ENCODE data around the gene MYEOV.

The MYEOV gene

DNA sequence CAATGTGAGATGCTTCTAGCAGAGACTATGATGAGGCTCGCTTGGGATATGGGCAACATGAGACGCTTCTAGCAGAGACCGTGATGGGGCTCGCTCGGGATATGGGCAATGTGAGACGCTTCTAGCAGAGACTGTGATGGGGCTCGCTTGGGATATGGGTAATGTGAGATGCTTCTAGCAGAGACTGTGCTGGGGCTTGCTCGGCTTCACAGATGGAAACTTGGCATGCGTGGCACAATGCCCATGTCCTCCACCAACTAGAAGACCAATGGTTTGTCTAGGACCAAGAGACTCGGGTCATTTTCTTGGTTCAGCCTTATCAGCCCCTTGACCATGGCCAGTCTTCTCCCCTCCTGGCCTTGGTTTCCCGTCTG lies 7.1 kb downstream of the MYEOV start:
- H3K4me1 ChIP-seq (ENCODE audit: control insufficient read depth in 2 of 2, insufficient read depth in 2 of 2, low read length in 2 of 2) = peaks cover 38 to 52% of the 10 kb centered on the region in 2 donors
- H3K9ac ChIP-seq (ENCODE audit: low read depth in 1 of 2, low read length in 2 of 2) = no peak overlapping the region
- H3K4me3 ChIP-seq (ENCODE audit: low read length in 2 of 2) = no peak overlapping the region
- no peaks in the 10 kb centered on the region for H3K9me3 ChIP-seq (ENCODE audit: control insufficient read depth in 2 of 2, low read length in 2 of 2)
- peak overlapping the region in 1 of 2 donors; percentile 23 for H3K27ac ChIP-seq (ENCODE audit: low read depth in 2 of 2, low read length in 2 of 2)
- no peaks in the 10 kb centered on the region for H3K27me3 ChIP-seq (ENCODE audit: control insufficient read depth in 2 of 2, insufficient read depth in 2 of 2, low read length in 2 of 2)
- H3K36me3 ChIP-seq (ENCODE audit: control insufficient read depth in 2 of 2, insufficient read depth in 2 of 2, low read length in 2 of 2) = no peaks in the 10 kb centered on the region

DNA sequence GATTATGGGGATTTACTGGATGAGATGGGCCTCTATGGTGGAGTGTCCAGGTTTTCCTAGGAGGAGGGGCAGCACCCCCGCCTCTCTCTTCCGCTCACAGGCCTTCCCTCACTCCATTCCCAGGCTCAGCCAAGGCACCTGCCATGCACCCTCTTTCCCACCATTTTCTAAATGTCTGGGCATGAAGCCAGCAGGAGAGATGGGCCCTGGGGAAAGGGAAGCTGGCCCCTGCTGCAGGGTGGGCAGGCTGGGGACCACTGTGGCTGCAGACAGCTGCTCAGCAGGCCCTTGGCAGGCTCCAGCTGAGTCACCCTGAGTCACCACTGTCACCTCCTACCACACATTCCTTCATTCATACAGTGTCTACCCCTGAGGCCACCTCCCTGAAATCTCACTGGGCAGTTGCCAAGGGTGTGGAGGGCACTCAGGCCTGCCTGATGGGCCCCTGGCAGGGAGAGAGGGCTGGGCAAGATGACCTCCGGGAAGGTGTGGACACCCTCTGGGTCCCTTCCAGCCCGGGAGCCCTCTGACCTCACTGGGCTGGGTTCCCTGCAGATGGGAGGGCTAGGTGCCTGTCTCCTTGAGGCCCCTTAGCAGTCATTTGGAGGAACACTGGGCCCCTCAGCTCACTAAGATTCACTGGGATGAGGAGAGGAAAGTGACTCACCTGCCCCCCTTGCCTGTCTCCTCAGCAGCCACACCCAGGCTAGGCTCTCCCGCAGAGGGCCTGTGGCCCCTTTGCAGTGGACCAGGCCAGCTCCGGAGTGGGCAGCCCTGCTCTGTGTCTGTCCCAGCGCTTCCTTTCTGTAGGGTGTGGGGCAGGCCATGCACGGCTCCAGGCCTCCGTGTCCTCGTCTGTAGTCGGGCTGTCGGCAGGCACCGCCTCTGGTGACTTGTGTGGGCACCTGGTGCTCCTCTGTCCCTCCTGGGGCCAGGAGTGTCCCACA lies 7.8 kb downstream of the MYEOV start:
- H3K36me3 ChIP-seq (ENCODE audit: control insufficient read depth in 2 of 2, insufficient read depth in 2 of 2, low read length in 2 of 2) = no peaks in the 10 kb centered on the region
- no peak overlapping the region for H3K4me3 ChIP-seq (ENCODE audit: low read length in 2 of 2)
- peak overlapping the region in 1 of 2 donors; percentile 40 for H3K9ac ChIP-seq (ENCODE audit: low read depth in 1 of 2, low read length in 2 of 2)
- H3K4me1 ChIP-seq (ENCODE audit: control insufficient read depth in 2 of 2, insufficient read depth in 2 of 2, low read length in 2 of 2) = peaks cover 32 to 45% of the 10 kb centered on the region in 2 donors
- H3K27ac ChIP-seq (ENCODE audit: low read depth in 2 of 2, low read length in 2 of 2) = peak overlapping the region; percentile 45 to 62
- no peaks in the 10 kb centered on the region for H3K27me3 ChIP-seq (ENCODE audit: control insufficient read depth in 2 of 2, insufficient read depth in 2 of 2, low read length in 2 of 2)
- no peaks in the 10 kb centered on the region for H3K9me3 ChIP-seq (ENCODE audit: control insufficient read depth in 2 of 2, low read length in 2 of 2)

DNA sequence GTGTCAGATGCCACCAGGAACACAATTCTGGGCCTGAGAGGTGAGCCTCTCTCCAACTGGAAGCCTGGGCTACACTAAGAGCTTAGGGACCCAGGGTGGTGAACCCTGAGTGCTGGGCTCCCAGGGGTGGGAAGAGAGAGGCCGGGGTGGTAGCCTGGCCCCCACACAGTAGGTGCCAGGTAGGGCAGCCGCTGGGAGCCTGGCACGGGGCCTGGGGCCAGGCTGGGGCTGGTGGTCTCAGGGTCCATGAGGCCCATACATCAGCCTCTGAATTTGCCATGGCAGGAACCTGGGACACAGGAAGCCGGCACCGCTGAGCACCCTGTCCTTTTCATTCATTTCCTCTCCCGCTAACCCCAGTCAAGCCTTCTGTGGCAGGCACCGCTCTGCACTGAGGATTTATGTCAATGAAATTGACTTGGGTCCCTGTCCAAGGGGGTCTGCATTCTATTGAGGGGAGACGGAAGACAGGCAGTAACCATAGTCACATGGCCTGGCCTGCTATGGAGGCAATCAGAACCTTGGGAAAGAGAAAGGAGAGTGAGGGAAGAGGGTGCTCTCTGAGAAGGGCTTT lies 8.6 kb downstream of the MYEOV start:
- Histone ChIP-seq H3K4me1 (ENCODE audit: control insufficient read depth in 2 of 2, insufficient read depth in 2 of 2, low read length in 2 of 2) (peaks cover 25 to 37% of the 10 kb centered on the region in 2 donors), H3K27ac (ENCODE audit: low read depth in 2 of 2, low read length in 2 of 2) (peak overlapping the region; percentile 45 to 62), H3K9ac (ENCODE audit: low read depth in 1 of 2, low read length in 2 of 2) (peak overlapping the region in 1 of 2 donors; percentile 40)

DNA sequence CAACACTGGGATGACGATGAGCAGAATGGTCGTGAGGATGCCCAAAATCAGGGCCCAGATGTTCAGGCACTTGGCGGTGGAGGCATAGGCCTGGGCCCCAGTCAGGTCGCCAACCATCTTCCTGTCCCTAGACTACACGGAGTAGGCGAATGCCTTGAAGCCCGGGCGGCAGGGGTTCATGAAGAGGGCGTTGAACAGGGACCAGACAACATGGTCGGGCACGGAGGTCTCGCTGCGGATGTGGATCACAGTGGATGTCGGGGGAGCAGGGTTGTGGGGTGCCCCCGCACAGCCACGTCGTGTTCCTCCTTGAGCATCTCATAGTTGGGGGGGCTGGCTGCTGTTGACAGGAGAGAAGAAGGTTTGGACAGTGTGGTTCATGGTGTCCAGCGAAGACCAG lies 9.5 kb downstream of the MYEOV start:
- Histone ChIP-seq H3K27me3 (ENCODE audit: control insufficient read depth in 2 of 2, insufficient read depth in 2 of 2, low read length in 2 of 2) (no peaks in the 10 kb centered on the region), H3K4me1 (ENCODE audit: control insufficient read depth in 2 of 2, insufficient read depth in 2 of 2, low read length in 2 of 2) (peaks cover 18 to 32% of the 10 kb centered on the region in 2 donors), H3K4me3 (ENCODE audit: low read length in 2 of 2) (no peak overlapping the region)

More for the DNA sequence above, 8.6 kb downstream of the MYEOV start:
- H3K9me3 ChIP-seq (ENCODE audit: control insufficient read depth in 2 of 2, low read length in 2 of 2) = no peaks in the 10 kb centered on the region
- H3K36me3 ChIP-seq (ENCODE audit: control insufficient read depth in 2 of 2, insufficient read depth in 2 of 2, low read length in 2 of 2) = no peaks in the 10 kb centered on the region
- H3K4me3 ChIP-seq (ENCODE audit: low read length in 2 of 2) = no peak overlapping the region
- no peaks in the 10 kb centered on the region for H3K27me3 ChIP-seq (ENCODE audit: control insufficient read depth in 2 of 2, insufficient read depth in 2 of 2, low read length in 2 of 2)

DNA sequence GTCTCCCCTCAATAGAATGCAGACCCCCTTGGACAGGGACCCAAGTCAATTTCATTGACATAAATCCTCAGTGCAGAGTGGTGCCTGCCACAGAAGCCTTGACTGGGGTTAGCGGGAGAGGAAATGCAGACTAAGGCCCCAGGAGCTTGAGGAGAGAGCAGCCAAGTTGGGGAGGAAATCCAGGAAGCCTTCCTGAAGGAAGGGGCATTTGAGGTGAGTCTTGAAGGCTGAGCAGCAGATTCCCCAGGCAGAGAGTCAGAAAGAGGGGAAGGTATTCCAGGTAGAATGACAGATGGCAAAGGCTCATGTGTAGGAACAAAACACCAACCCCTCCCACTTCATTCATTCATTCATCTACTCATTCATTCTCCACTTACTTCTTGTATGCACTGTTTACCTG lies 10.3 kb downstream of the MYEOV start:
- no peak overlapping the region for H3K27ac ChIP-seq (ENCODE audit: low read depth in 2 of 2, low read length in 2 of 2)
- H3K27me3 ChIP-seq (ENCODE audit: control insufficient read depth in 2 of 2, insufficient read depth in 2 of 2, low read length in 2 of 2) = no peaks in the 10 kb centered on the region
- H3K36me3 ChIP-seq (ENCODE audit: control insufficient read depth in 2 of 2, insufficient read depth in 2 of 2, low read length in 2 of 2) = no peaks in the 10 kb centered on the region
- no peak overlapping the region for H3K9ac ChIP-seq (ENCODE audit: low read depth in 1 of 2, low read length in 2 of 2)
- H3K4me3 ChIP-seq (ENCODE audit: low read length in 2 of 2) = no peak overlapping the region
- no peaks in the 10 kb centered on the region for H3K9me3 ChIP-seq (ENCODE audit: control insufficient read depth in 2 of 2, low read length in 2 of 2)
- H3K4me1 ChIP-seq (ENCODE audit: control insufficient read depth in 2 of 2, insufficient read depth in 2 of 2, low read length in 2 of 2) = peaks cover 11 to 23% of the 10 kb centered on the region in 2 donors

More for the DNA sequence above, 9.5 kb downstream of the MYEOV start:
- no peak overlapping the region for H3K9ac ChIP-seq (ENCODE audit: low read depth in 1 of 2, low read length in 2 of 2)
- no peaks in the 10 kb centered on the region for H3K9me3 ChIP-seq (ENCODE audit: control insufficient read depth in 2 of 2, low read length in 2 of 2)
- no peak overlapping the region for H3K27ac ChIP-seq (ENCODE audit: low read depth in 2 of 2, low read length in 2 of 2)
- H3K36me3 ChIP-seq (ENCODE audit: control insufficient read depth in 2 of 2, insufficient read depth in 2 of 2, low read length in 2 of 2) = no peaks in the 10 kb centered on the region

DNA sequence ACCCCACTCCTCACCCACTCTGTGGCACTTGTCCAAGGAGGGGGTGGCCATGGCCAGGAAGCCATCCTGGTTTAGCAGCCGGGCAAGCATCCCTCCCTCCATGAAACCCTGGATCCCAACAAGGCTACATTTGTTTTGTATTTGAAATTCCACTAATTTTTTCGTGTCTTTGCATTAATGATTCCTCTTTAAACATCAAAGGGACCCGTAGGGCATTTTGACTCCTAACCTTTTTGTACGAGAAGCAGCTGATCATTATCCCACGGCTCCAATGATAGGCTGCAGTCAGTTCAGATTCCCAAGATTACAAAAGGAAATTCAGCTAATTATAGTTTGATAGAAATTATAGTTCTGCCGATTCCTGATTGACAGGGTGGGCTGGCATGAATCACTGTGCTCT lies 10.7 kb downstream of the MYEOV start:
- Histone ChIP-seq H3K4me1 (ENCODE audit: control insufficient read depth in 2 of 2, insufficient read depth in 2 of 2, low read length in 2 of 2) (peaks cover 11 to 19% of the 10 kb centered on the region in 2 donors), H3K27ac (ENCODE audit: low read depth in 2 of 2, low read length in 2 of 2) (no peak overlapping the region), H3K9me3 (ENCODE audit: control insufficient read depth in 2 of 2, low read length in 2 of 2) (no peaks in the 10 kb centered on the region)

DNA sequence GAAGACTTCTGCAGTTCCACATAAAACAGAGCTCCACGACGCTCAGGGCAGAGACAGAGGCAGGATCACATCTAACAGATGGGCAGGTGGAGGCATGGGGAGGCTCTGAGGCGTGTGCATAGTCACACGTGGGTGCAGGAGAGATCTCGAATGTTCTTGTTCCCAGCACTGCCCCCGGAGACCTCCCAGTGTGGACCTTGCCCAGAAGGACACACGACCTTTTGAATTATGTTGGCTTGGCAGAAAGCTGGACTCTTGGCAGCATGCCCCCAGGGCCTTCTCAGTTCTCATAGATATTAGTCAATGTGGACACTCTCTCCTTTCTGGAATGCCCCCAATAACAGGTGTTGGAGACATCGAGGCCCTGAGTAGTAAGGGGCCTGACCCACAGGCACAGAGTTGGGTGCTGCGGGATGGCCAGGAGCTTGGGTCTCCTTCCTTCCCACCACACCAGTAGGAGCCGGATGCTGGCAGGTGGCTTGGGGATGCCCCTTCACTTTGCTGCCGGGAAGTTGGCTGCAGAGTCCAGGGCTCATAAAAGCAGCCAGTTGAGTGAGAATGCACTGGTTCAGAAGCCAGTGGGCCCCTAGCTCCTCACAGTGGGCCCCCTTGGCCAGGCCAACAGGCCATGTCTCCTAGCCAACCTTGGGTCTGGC lies 12.1 kb downstream of the MYEOV start:
- Histone ChIP-seq H3K4me1 (ENCODE audit: control insufficient read depth in 2 of 2, insufficient read depth in 2 of 2, low read length in 2 of 2) (peaks cover 11 to 14% of the 10 kb centered on the region in 2 donors), H3K27me3 (ENCODE audit: control insufficient read depth in 2 of 2, insufficient read depth in 2 of 2, low read length in 2 of 2) (no peaks in the 10 kb centered on the region), H3K36me3 (ENCODE audit: control insufficient read depth in 2 of 2, insufficient read depth in 2 of 2, low read length in 2 of 2) (no peaks in the 10 kb centered on the region), H3K9me3 (ENCODE audit: control insufficient read depth in 2 of 2, low read length in 2 of 2) (no peaks in the 10 kb centered on the region), H3K27ac (ENCODE audit: low read depth in 2 of 2, low read length in 2 of 2) (no peak overlapping the region), H3K4me3 (ENCODE audit: low read length in 2 of 2) (no peak overlapping the region), H3K9ac (ENCODE audit: low read depth in 1 of 2, low read length in 2 of 2) (no peak overlapping the region)

More for the DNA sequence above, 10.7 kb downstream of the MYEOV start:
- Histone ChIP-seq H3K4me3 (ENCODE audit: low read length in 2 of 2) (no peak overlapping the region), H3K36me3 (ENCODE audit: control insufficient read depth in 2 of 2, insufficient read depth in 2 of 2, low read length in 2 of 2) (no peaks in the 10 kb centered on the region), H3K27me3 (ENCODE audit: control insufficient read depth in 2 of 2, insufficient read depth in 2 of 2, low read length in 2 of 2) (no peaks in the 10 kb centered on the region), H3K9ac (ENCODE audit: low read depth in 1 of 2, low read length in 2 of 2) (no peak overlapping the region)

DNA sequence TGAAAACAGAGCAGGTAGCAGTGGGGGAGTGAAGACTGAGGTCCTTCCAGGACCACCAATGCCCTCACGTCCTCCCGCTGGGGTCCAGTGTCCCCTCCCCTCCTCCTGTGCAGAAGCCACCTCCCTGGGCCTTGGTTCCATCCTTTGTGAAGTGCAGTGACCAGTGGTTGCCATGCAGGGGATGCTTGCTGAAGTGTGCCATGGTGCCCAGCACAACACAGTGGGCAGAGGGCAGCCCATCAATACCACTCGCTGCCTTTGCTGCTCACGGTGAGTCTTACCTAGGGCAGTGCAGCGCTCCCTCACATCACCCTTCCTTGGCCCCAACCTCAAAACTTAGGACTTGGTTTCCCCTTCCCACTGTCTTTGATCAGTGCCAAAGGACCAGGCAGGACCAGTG lies 12.9 kb downstream of the MYEOV start:
- Histone ChIP-seq H3K9me3 (ENCODE audit: control insufficient read depth in 2 of 2, low read length in 2 of 2) (no peaks in the 10 kb centered on the region), H3K27me3 (ENCODE audit: control insufficient read depth in 2 of 2, insufficient read depth in 2 of 2, low read length in 2 of 2) (no peaks in the 10 kb centered on the region), H3K4me1 (ENCODE audit: control insufficient read depth in 2 of 2, insufficient read depth in 2 of 2, low read length in 2 of 2) (peaks cover 8 to 14% of the 10 kb centered on the region in 2 donors), H3K36me3 (ENCODE audit: control insufficient read depth in 2 of 2, insufficient read depth in 2 of 2, low read length in 2 of 2) (no peaks in the 10 kb centered on the region), H3K9ac (ENCODE audit: low read depth in 1 of 2, low read length in 2 of 2) (no peak overlapping the region), H3K4me3 (ENCODE audit: low read length in 2 of 2) (no peak overlapping the region), H3K27ac (ENCODE audit: low read depth in 2 of 2, low read length in 2 of 2) (no peak overlapping the region)

DNA sequence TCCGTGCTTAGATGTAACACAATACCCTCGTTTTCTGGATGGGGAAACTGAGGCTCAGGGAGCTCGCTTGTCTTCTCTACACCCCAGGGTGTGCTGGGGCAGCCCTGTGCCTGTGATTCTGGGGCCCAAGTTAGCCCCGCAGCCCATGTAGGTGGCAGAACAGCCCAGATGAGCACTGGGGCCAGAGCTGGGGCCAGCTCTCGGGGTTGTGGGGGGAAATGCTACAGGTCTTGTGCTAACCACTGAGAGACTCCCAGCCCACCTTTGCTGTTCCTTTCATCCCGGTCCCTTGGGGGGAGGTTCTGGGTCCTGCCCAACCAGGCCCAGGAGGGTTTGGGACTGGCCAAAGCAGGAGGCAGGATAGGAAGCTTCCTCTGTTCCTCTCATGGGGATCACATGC lies 13.5 kb downstream of the MYEOV start:
- Histone ChIP-seq H3K4me3 (ENCODE audit: low read length in 2 of 2) (no peak overlapping the region), H3K36me3 (ENCODE audit: control insufficient read depth in 2 of 2, insufficient read depth in 2 of 2, low read length in 2 of 2) (no peaks in the 10 kb centered on the region), H3K9me3 (ENCODE audit: control insufficient read depth in 2 of 2, low read length in 2 of 2) (no peaks in the 10 kb centered on the region), H3K4me1 (ENCODE audit: control insufficient read depth in 2 of 2, insufficient read depth in 2 of 2, low read length in 2 of 2) (peaks cover 3 to 9% of the 10 kb centered on the region in 2 donors), H3K27me3 (ENCODE audit: control insufficient read depth in 2 of 2, insufficient read depth in 2 of 2, low read length in 2 of 2) (no peaks in the 10 kb centered on the region), H3K9ac (ENCODE audit: low read depth in 1 of 2, low read length in 2 of 2) (no peak overlapping the region), H3K27ac (ENCODE audit: low read depth in 2 of 2, low read length in 2 of 2) (no peak overlapping the region)

All from mucosa of rectum (tissue), 2 donors.